Ecto neural progenitor cell (in vitro differentiated cells): ENCODE results near the gene C20orf96.
"Not testable (repeated sequence)": the region's sequence is repeated elsewhere in the genome, so short reads cannot be mapped to it uniquely, and the experiment has no call there.

ENCODE experiments used
- DNase-seq: peaks from one replicate; pipeline ENCODE4 v3.0.0-alpha.2; 2018; ENCODE audit warnings: low spot score

Gene C20orf96

GRCh38 chr20:290084-290831 lies at the start of gene C20orf96:
C20orf96 (minus strand) TSS chr20:290750; CDS start chr20:290610, 140 bp downstream.
- peak; percentile 92 for DNase-seq

- DNase-seq, result not testable (repeated sequence)
Observed at GRCh38 chr20:336040-336439, 45.5 kb upstream of the C20orf96 start.

- DNase-seq, result no peak
Observed at GRCh38 chr20:334578-334977, 44.0 kb upstream of the C20orf96 start.

- DNase-seq, result peak; percentile 65
Observed at GRCh38 chr20:330233-331149, 39.9 kb upstream of the C20orf96 start.

GRCh38 chr20:329851-330232 lies 39.3 kb upstream of the C20orf96 start:
- no peak for DNase-seq

- DNase-seq, result no peak
Observed at GRCh38 chr20:328975-329695, 38.6 kb upstream of the C20orf96 start.

GRCh38 chr20:328027-328974 lies 37.8 kb upstream of the C20orf96 start:
- no peak for DNase-seq

GRCh38 chr20:327186-328026 lies 36.9 kb upstream of the C20orf96 start:
- DNase-seq, result peak; percentile 95

- no peak for DNase-seq
Observed at GRCh38 chr20:326645-327185, 36.2 kb upstream of the C20orf96 start.

GRCh38 chr20:325889-326644 lies 35.5 kb upstream of the C20orf96 start:
- DNase-seq, result peak; percentile 84

GRCh38 chr20:325045-325888 lies 34.7 kb upstream of the C20orf96 start, which contains the start of gene SOX12:
SOX12 (plus strand) TSS chr20:325552; CDS start chr20:325925, 373 bp downstream.
- DNase-seq, result peak; percentile 99

- peak; percentile 93 for DNase-seq
Observed at GRCh38 chr20:324177-325044, 33.9 kb upstream of the C20orf96 start.

GRCh38 chr20:316316-317068 lies 25.9 kb upstream of the C20orf96 start:
- DNase-seq, result no peak

GRCh38 chr20:313948-314347 lies 23.4 kb upstream of the C20orf96 start:
- DNase-seq, result no peak

- no peak for DNase-seq
Observed at GRCh38 chr20:313402-313801, 22.9 kb upstream of the C20orf96 start.

GRCh38 chr20:312866-313265 lies 22.3 kb upstream of the C20orf96 start:
- no peak for DNase-seq
